ENCODE data around the gene PET100.
"Not testable (repeated sequence)": the region's sequence is repeated elsewhere in the genome, so short reads cannot be mapped to it uniquely, and the experiment has no call there.

Gene PET100

DNA sequence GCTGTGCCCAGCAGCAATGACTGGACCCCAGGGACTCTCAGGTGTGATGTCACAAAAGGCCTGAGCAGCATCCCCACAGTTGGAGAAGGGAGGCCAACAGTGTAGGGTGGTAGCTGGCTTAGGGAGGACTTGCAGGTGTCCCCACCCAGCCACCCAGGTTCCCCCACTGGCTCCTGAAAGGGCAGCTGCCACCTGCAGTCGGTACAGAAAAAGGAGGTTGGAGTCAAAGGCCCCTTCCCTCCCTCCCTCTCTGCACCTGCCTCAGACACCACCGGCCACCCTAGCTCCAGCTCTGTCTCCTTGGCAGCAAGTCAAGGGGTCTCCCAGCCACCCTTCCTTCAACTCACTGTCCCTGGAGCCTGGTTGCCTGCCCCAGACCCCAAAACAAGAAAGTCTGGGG lies 4.1 kb downstream of the PET100 start, which contains the start of gene PCP2:
PCP2 (minus strand) TSS at position 22 of the 400 bp plus-strand sequence. CDS start 262 bp downstream, outside the sequence.
- no peak for DNase-seq (ENCODE audit: low spot score)

DNA sequence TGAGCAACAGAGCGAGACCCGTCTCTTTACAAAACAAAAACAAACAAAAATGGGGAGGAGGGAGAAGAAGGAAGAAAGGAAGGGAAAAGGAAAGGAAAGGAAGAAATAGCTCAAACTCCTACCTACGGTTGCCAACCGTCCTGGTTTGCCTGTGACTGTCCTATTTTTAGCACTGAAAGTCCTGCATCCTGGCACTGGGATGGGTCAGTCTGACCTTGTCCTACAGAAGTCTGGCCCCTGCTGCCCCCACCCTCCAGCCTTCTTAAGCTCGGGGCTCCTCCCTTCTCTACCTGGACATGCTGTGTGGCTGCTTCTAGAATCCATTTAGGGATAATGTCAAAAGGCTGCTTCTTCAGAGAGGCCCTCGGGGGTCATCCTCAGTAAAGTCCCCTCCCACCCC lies 6.1 kb downstream of the PET100 start:
- no peak for DNase-seq (ENCODE audit: low spot score)

DNA sequence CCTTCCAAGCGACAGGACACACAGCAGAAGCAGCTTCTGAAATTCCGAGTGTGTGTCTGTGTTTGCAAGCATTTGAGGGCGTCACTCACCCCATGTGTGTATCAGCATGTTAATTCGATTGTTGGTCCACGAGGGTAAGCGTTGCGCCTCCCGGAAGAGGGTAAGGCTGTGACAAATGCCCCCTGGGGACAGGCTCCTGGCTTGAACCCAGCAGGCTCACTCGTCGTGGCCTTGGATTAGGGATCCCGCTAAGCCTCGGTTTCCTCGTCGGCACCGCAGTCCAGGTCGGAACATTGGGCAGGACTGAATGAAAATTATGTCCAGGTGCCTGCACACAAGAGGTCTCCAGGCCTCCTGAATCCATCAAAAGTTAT lies 6.7 kb downstream of the PET100 start:
- no peak for DNase-seq (ENCODE audit: low spot score)

DNA sequence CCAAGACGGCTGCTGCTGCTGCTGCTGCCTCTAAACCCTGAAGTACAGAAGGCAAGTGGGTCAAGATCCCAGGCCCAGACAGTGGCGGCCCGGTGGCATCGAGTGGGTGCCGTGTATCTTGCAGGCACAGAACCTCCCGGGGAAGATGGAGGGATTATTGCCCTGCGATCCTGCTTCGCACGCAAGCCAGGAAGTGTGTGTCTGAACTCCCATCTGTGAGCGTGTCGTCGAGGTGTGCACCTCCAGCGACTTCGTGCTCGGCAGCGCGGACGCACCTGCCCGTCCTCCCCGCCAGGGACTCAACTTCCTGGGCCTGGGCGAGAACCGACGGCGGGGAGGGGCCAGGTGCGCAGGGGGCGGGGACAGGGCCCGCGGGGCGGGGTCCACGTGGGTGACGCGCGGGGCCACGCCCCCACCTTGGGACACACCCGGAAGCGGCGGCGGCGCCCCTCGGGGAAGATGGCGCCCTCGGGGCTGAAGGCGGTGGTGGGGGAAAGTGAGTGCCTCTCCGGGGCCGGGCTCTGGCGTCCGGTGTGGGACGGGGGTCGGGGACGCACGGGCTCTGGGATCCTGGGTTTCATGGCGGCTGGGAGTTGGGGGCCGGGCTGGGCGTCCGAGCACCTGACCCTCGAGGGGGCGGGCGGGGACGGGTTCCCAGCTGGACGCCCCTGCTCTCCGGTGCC lies 7.2 kb downstream of the PET100 start, which contains the start of gene STXBP2:
STXBP2 (plus strand) TSS at position 420 of the 683 bp plus-strand sequence; CDS start at position 460, 40 bp downstream.
- DNase-seq (ENCODE audit: low spot score): peak; percentile 94

DNA sequence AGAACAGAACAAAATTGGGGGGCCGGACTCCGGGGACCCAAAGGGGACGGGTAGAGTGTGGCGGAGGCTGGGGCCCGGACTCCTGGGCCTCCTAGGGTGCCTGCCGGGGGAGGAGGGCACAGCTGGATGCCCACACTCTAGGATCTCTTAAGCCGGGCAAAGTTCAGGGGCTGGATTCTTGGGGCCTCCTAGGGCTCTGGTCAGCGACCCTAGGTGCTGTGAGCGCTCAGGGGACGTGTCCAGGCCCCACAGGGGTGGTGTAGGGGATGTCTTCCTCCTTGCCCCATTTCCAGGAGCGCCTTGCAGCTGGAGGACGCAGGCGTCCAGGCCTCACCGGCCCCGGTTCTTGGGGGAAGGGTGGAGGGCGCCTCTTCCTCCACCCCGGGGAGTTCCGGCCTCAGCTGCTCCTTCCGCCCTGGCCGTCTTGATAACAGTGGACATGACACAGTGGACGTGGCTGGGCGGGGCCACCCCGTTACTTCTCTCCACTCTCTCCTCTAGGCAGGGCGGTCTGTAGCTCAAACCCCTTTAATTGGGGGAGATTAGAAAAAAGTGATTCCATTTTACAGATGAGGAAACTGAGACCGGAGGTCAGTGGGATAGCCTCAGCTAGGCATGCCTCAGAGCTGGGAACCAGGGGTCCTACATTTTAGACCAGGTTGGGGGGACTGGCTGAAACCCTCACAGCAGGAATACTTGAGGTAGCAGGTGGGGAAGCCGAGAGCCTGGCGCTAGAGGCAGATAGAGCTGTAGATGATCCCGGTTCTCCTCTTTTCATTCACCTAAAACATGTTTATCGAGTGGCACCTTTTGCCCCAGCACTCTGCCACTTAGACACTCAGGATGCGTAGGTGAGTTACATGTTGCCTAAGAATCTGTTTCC lies 8.0 kb downstream of the PET100 start:
- peak; percentile 10 for DNase-seq (ENCODE audit: low spot score)

DNA sequence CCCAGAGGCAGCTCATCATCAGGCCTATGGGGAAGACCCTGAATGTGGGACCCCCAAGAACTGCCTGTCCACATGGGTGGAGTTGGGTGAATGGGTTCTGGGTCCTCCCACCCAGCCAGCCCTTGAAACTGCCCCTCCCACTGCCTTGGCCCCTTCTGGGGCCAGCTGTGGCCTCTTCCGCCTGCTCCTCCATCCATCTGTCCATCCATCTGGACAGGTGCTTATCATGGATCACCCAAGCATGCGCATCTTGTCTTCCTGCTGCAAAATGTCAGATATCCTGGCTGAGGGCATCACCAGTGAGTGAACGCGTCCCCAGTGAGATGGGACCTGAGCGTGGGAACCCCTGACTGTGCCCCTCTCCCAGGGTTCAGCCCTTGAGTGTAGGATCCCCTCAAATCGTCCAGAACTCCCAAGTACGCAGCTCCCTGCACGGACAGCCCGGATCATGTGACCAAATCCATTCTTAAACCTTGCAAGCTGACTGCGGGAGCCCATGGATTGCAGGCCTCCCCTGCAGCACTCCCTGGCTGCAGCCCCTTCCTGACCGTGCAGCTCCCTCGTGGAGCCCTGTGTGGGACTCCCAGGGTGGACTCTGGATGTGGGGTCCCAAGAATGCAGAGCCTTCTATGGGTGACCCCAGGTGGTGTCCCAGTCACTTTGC lies 9.3 kb downstream of the PET100 start:
- DNase-seq (ENCODE audit: low spot score): no peak

DNA sequence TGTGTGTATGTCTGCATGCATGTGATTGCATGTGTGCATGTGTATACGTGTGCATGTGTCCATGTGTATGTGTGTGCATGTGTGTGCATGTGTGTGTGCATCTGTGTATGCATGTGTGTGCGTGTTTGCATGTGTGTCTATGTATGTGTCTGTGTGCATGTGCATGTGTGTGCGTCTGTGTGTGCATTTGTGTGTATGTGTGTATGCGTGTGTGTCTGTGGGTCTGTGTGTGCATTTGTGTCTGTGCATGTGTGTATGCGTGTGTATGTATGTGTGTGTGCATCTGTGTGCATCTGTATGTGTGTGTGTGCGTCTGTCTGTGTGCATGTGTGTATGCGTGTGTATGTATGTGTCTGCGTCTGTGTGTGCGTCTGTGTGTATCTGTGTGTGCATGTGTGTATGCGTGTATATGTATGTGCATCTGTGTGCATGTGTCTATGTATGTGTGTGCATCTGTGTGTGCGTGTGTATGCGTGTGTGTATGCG lies 10.3 kb downstream of the PET100 start:
- no peak for DNase-seq (ENCODE audit: low spot score)

DNA sequence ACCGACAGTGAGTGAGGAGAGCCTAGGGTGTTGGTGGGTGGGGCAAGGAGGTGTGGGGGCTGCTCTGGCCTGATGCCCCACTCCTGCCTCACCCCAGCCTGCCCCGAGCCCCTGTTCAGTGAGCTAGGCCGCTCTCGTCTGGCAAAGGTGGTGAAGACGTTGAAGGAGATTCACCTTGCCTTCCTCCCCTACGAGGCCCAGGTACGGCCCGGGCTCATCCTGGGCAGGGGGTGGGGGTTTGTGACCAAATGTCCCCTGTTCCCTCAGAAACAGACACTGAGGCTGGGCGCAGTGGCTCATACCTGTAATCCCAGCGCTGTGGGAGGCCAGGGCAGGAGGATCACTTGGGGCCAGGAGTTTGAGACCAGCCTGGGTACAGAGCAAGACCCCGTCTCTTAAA lies 11.2 kb downstream of the PET100 start:
- DNase-seq (ENCODE audit: low spot score): no peak

DNA sequence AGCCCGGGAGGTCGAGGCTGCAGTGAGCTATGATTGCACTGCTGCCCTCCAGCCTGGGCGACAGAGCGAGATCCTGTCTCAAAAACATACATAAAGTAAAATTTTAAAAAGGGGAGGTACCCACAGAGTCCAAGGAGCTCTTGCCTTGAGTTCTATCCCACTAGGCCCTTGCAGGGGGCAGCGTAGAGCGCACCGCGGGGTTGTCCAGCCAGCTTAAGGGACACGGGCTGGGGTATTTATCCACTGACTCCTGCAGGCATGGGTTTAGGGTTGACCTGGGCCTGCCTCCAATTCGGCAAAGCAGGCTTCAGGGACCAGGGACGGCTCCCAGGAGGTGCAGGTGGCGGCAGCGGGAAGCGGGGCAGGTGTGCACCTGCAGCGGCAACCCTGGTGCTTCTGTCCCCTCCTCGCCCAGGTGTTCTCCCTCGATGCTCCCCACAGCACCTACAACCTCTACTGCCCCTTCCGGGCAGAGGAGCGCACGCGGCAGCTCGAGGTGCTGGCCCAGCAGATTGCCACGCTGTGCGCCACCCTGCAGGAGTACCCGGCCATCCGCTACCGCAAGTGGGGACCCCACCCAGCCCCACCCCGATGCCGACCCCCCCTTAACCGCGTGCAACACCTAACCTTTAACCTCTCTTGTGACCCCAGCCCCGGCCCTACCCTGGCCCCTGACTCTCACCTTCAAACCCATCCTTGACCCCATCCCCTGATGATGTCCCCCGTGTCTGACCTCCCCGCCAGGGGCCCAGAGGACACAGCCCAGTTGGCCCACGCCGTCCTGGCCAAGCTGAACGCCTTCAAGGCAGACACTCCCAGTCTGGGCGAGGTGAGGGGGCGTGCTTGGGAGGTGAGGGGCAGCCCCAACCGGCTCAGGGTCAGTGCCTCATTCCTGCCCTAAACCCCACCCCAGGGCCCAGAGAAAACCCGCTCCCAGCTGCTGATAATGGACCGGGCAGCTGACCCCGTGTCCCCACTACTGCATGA lies 12.0 kb downstream of the PET100 start:
- no peak for DNase-seq (ENCODE audit: low spot score)

DNA sequence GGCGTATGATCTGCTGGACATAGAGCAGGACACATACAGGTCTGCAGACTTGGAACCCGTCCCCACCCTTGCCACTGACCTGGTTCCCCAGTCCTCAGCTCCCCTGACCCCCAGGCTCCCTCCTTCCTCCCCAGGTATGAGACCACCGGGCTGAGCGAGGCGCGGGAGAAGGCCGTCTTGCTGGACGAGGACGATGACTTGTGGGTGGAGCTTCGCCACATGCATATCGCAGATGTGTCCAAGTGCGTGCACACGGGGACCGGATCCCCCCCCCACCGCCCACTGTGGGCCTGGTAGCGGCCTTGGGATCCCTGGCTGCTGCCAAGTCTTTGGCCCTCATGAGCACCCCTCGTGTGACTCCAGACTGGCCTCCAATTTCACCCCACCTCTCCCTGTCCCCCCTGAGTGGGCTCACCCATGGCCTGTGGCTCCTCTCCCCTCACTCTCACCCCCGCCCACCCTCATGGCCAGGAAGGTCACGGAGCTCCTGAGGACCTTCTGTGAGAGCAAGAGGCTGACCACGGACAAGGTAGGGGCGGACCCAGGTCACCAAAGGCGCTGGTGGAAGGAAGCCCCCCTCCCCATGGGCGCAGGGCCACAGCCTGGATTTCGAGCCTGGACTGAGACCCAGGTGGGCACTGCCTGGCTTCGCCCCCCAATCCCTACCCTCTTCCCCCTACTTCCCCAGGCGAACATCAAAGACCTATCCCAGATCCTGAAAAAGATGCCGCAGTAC lies 12.9 kb downstream of the PET100 start:
- DNase-seq (ENCODE audit: low spot score): no peak

DNA sequence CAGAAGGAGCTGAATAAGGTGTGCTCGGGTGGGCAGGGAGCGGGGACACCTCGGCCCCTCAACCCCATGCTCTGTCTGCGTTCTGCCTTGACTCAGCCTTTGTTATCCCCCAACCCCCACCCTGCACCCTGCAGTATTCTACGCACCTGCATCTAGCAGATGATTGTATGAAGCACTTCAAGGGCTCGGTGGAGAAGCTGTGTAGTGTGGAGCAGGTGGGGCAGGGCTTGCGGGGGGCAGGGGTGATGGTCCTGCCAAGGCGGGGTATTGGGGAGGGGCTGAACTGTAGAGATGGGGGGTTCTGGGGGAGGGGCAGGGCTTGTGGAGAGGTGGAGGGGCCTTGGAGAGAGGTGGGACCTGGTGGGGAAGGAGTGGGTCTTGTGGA lies 13.4 kb downstream of the PET100 start:
- DNase-seq (ENCODE audit: low spot score): no peak

DNA sequence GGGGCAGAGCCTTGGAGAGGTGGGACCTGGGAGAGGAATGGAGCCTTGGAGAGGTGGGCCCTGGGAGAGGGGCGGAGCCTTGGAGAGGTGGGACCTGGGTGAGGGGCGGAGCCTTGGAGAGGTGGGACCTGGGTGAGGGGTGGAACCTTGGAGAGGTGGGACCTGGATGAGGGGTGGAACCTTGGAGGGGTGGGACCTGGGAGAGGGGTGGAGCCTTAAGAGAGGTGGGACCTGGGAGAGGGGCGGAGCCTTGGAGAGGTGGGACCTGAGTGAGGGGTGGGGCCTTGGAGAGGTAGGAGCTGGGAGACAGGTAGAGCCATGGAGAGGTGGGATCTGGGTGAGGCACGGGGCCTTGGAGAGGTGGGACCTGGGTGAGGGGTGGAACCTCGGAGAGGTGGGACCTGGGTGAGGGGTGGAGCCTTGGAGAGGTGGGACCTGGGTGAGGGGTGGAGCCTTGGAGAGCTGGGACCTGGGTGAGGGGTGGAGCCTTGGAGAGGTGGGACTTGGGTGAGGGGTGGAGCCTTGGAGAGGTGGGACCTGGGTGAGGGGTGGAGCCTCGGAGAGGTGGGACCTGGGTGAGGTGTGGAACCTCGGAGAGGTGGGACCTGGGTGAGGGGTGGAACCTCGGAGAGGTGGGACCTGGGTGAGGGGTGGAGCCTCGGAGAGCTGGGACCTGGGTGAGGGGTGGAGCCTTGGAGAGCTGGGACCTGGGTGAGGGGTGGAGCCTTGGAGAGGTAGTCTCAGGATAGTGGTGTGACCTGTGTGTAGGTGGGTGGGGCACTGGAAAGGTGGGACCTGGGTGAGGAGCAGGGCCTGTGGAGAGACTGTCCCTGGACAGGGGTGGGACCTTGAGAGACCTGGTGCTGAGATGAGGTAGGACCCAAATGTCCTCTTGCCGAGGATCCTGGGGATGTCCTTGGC lies 14.3 kb downstream of the PET100 start:
- DNase-seq (ENCODE audit: low spot score): not testable (repeated sequence)

DNA sequence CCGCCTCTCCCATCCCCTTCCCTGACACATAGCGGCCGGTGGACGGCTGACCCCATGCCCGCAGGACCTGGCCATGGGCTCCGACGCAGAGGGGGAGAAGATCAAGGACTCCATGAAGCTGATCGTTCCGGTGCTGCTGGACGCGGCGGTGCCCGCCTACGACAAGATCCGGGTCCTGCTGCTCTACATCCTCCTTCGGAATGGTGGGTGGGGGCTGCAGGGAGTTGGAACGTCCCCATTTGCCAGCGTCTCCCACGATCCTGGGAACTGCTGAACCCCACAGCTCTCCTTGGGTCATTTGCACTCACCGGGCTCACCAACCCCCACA lies 14.9 kb downstream of the PET100 start:
- DNase-seq (ENCODE audit: low spot score): no peak

DNA sequence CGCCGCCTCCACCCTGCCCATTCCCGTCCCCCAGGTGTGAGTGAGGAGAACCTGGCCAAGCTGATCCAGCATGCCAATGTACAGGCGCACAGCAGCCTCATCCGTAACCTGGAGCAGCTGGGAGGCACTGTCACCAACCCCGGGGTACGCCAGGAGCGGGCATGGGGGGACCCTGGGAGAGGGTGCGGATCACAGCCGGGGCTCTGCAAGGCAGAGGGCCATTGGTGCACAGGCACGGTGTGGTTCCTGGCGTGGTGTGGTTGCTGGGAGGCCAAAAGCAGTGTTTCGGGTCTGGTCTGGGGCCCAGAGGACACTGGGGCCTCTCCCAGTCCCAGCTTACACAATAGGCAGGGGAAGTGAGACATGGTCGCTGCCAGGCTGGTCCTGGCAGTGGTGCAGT lies 15.6 kb downstream of the PET100 start:
- DNase-seq (ENCODE audit: low spot score): no peak

DNA sequence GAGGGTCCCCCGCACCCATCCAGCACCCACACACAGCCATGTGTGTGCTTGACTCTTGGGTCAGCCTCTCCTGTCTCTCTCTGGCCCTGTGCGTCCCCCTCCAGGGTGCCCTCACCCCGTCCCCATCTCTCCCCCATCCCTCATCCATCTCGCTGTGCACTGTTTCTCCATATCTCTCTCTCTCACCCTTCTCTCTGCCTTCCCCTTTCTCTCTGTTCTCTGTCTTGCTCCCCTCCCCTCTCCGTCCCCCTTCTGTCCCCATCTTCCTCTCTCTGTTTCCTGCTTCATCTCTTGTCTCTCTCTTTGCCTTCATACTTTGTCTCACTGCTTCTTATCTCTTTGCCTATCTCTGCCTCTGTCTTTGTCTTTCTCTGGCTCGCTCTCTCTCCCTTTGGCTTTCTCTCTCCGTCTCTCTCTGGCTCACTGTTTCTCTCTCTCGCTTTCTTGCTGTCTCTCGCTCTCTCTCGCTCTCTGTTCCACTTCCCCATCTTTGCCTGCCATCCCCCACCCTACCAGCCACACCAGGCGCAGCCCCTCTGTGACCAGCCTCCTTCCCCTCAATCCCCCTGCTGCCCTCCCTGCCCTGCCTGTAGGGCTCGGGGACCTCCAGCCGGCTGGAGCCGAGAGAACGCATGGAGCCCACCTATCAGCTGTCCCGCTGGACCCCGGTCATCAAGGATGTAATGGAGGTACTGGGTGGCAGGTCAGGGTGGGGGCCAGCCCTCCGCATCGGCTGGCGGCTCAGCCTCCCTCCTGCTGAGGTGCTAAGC lies 16.2 kb downstream of the PET100 start:
- DNase-seq (ENCODE audit: low spot score): no peak

DNA sequence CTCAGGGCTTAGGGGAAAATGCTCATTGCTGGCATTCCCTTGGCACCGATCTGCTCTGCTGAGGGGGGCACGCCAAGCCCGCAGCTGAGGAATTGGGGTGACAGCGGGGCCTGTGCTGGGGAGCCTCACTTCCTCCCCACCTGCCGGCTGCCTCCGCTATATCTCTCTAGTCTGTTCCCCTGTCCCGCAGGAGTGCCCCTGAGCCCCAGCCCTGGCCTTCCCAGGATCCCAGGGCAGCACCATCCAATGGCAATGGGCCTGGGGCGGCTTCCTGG lies 16.8 kb downstream of the PET100 start:
- no peak for DNase-seq (ENCODE audit: low spot score)

DNA sequence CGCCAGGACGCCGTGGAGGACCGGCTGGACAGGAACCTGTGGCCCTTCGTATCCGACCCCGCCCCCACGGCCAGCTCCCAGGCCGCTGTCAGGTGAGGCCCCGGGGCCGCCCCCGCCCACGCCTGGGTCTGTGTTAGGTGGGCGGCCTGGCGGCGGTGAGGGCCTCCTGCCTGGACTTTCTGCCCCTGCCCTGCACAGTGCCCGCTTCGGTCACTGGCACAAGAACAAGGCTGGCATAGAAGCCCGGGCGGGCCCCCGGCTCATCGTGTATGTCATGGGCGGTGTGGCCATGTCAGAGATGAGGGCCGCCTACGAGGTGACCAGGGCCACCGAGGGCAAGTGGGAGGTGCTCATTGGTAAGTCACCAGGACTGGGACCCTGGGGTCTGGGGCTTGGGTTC lies 17.6 kb downstream of the PET100 start:
- no peak for DNase-seq (ENCODE audit: low spot score)

DNA sequence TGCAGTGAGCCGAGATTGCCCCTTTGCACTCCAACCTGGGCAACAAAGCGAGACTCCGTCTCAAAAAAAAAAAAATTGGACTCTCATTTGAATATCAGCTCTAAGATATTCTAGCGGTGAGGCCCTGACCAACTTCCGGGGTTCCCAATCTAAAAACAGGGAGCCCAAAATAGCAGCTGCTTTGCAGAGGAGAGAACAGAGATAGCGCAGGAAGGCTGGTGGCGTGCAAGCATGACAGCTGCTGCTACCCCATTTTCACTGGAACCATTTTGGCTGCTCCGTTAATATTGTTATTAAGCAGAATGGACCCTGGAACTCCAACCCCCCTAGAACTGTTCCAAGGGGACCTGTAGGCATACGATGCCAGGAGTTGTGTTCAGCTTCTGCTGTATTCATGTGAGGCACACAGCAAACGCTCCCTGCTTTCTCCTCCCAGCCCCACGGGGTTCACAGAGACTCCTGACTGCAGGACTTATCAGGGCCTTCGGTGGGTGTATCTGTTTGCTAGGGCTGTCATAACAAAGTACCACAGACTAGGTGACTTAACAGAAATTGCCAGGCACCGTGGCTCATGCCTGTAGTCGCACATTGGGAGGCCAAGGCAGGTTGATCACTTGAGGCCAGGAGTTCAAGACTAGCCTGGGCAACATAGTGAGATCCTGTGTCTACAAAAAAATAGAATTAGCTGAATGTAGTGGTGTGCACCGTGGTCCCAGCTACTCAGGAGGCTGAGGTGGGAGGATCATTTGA lies 18.8 kb downstream of the PET100 start:
- DNase-seq (ENCODE audit: low spot score): no peak
